SH-SY5Y (cell line): ENCODE data around the gene MKX.

Experiments used
- GATA2 ChIP-seq: IDR thresholded peaks from 2 replicates; pipeline ENCODE4 v1.6.1; 2011; ENCODE audit warnings: mild to moderate bottlenecking, low read depth, low read length
- GATA3 ChIP-seq: IDR thresholded peaks from 2 replicates; pipeline ENCODE4 v1.6.1; 2011; ENCODE audit warnings: low read depth, mild to moderate bottlenecking, low read length, moderate library complexity

The MKX gene

DNA sequence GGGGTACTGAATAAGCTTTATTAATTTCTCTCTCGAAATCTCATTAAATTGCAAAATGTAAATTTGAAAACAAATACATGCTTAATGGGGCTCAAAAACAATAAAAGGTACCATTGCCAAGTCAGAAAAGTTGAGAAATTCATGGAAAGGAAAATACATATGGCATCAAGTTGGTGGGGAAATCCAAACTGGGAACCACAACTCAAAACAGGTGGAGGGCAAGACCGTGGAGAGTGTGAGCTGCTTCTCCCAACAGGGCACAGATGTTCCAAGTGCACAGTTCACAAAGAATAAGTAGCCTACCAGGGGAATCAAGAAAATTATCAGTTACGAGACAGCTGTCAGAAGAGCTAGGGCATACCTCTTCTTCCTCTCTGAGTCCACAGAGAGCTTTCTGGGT is 26.6 kb downstream of the MKX start:
- no peak for TF ChIP-seq GATA2
- TF ChIP-seq GATA3, result no peak

DNA sequence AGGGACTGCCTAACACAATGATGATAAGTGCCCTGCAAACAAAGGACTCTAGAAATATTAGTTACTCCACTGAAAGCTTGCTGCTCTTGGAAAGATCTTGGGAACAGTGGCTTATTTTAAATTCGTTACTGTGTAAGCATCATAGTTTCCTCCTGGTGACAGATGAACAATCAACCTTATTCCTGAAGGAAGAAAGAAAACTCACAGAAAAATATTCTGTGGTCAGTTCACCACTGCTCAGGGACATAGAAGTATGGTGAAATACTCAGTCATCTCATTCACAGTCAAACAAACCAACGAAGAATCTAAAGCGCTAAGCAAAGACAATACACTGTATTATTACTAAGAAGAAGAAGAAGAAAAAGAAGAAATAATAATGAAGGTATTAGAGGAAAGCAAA is 27.8 kb downstream of the MKX start:
- no peak for TF ChIP-seq GATA2
- no peak for TF ChIP-seq GATA3

DNA sequence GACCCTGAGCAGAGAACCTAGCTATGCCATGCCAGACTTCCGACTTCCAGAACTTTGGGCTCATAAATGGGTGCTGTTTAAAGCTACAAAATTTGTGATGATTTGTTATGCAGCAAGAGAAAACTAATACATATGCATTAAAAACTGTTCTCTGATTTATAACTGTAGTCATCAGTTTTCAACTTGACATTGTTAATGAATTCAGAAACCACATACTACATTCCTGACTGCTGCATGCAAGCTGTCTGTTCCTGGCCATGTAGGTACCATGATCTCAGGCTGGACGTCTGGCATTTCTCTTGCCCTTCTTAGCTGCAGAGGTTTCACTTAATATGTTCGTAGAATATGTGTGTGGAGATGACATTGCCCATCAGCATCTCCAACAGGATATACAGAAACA is 28.4 kb downstream of the MKX start:
- no peak for TF ChIP-seq GATA2
- TF ChIP-seq GATA3, result no peak

DNA sequence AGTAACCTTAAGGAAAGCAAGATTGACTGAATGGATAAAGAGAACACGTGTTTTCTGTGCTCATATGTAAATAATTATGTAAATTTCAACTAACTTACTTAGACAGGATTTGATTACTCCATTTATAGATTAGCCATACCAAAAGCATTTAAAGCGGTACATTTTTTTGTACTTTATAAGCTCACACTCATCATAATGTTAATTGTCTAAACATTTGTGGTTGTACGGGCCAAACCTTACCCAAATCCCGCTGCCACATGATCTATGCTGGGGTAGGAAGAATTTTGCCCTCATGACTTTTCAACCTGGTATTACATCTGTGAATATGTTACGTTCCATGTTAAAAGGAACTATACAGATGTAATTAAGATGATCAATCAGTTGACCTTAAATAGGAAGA is 29.1 kb downstream of the MKX start:
- TF ChIP-seq GATA3, result no peak
- no peak for TF ChIP-seq GATA2

DNA sequence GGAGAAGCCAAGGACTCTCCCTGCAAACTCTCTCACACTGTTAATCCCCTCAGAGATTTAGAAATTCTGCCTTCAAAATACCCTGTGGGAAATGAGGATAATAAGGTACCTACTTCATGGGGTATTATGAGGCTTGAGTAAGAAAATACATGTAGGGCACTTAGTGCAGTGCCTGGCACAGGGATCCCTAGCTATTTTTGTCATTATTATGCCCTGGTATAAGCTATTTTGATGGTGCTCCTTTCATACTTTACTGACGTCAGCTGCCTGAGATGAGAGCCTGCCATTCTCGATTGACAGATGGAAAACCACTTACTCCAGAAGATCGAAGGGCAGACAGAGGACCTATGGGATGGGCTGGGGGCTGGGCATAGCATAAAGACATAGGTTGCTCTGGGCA is 30.1 kb downstream of the MKX start:
- TF ChIP-seq GATA2, result no peak
- TF ChIP-seq GATA3, result no peak

DNA sequence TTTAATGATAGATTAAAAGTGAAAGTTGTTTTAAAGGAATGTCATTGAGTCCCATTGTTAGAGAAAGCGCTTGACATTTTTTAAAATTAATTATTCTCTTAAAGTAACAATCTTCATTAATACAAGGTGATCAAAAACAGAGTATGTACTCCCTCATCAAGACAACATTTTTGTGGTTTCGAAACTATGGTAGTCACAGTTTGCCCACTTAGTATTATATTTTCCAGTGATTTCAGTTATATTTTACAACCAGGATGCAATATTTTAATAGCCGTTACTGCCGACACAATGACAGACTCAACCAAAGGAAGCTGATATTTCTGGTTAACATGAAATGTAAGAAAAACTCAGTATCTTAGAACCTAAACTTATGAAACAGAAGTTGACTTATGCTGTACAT is 31.3 kb downstream of the MKX start:
- no peak for TF ChIP-seq GATA3
- TF ChIP-seq GATA2, result no peak

DNA sequence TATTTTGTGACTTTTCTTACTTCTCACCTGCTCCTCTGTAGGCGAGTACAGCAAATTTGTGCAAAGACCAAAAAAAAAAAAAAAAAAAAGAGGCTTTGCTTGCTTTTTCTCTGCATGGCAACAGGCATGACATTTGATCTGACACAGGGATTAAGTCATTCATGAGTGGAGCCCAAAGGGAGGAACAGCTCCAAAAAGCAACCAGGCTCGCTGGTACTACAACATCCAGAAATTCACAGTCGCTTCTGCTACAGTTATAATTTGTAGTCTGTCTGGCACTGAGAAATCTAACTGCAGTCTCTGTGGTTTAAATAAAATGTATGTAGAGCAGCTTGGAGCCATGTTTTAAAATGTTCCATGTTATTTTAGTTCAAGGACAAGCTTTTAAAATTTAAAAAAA is 31.7 kb downstream of the MKX start:
- no peak for TF ChIP-seq GATA3
- no peak for TF ChIP-seq GATA2

DNA sequence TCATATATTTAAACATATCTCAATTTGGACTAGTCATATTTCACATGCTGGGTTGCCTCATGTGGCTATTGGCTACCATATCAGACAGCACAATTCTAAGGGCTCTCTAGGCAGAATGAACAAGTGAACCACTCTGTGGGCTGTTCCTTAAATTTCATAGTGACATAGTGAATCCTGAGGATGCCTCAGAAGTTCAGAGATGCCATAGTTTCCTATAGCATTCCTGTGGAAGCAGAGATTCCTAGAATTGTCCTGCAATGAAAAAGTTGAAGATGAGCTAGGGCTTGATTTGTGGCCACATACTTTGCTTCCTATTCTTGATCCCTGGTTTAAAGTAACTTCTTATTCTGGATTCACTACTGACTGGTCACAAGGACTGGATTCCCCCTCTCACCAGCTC is 35.6 kb downstream of the MKX start:
- no peak for TF ChIP-seq GATA2
- no peak for TF ChIP-seq GATA3

DNA sequence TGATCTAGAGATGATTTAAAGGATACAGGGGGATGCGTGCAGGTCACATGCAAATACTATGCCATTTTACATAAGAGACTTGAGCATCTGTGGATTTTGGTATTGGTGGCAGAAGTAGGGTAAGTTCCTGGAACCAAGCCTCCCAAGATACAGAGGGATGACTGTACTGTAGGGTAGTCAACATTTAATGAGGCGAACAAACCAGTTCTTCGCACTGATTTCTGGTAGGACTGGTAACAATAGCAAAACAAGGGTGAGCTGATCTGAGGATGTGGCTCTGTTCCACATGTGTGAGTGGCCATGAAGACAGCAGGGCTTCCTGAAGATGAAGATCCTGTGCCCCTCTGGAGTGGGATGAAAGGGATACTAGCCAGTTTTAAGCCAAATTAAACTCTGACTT is 36.3 kb downstream of the MKX start:
- no peak for TF ChIP-seq GATA2
- TF ChIP-seq GATA3, result no peak

DNA sequence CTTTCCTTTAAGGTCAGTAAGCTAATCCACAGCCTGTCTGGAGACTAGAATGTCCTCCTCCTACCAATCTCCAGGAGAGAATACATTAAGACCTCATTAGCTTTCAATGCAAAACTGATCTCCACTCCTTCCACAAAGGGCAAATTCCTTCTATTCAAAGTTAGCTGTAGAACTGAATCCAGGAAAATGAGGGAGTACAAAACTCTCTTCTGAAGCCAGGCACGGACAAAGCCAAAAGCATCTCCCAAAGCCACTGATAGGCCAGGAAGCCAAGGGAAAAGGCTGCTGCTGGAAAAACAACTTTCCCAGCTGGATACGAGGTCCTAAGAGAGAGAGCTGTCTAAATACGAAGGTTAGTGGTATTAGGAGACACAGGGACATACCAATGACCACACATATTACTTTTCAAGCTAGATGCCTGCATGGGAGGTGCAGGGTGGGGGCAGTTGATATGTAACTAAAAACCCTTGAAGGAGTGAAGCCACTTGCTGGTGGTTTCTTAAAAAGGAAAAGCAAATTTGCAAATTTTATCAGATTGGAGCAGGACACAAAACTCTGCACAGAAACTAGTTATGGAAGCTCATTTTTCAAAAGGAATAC is 43.6 kb downstream of the MKX start:
- TF ChIP-seq GATA2 (no peak), GATA3 (no peak)

DNA sequence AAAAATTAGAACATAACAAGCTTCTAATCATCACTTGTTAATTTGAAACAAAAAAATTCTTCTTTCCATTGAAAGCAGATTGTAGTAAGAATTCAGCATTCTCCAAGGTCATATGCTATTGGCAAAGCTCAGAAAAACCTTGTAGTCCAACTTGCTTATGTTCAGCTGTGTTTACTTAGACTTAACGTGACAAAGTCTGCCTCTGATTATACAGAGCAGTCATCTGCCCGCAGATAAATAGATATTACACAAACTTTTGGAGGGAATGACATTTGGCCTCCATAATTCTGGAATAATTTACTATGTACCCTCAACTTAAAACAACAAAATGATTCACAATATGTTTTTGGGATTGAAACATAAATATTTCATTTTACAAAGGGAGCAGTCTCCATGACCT is 45.8 kb downstream of the MKX start:
- no peak for TF ChIP-seq GATA3

DNA sequence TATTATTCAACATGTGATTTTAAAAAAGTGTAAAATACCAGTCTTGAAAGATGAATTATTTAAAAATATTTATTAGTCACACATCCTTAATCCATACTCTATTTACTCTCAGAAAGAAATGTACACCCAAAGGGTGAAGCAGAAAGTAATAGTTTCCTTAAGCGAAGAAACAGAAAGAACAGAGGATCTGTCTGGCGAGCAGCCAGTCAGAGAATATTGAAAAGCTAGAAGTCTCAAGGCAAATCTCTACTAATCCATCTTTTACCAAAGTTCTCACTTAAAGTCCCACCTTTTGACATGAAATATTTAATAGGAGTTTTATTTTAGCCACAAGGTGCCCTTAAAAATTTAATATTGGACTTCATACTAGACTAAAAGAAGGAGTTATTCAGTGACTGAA is 46.7 kb downstream of the MKX start:
- no peak for TF ChIP-seq GATA3
- TF ChIP-seq GATA2, result no peak

DNA sequence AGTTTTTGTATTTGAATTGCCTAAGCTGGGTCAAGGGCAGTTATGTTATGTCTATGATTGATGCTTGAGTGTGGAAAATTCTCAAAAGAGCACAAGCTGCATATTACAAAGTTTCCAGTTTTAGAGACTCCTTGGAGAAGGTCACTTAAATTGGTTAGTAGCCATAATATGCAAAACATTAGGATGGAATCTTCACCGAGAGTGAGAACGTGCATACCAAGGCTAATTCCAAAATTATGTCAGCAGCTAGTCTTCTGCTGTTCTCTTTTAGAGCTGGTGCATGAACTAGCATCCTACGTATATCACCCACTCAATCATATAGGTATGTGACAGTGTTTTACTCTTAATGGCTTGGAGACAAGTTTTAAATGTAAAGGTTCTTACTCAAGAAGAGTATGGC is 49.2 kb downstream of the MKX start:
- TF ChIP-seq GATA3 (no peak), GATA2 (no peak)

DNA sequence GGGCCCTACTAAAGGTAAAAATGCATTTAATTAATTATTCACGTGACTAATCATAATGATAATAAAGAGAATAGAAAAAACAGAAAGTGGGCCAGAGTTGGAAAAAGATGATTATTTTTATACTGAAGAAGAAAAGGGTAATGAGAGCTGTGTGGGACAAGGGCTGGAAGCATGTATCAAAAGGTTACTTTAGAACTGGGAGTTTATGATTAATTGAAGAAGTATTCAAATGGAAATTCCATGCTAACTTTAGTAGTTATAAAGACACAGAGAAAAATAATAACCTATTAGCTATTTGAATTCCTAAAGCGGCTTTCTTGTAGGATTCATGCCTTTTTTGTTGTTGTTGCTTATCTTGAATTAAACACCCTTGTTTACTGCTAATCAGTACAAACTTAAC is 49.9 kb downstream of the MKX start:
- no peak for TF ChIP-seq GATA3
- TF ChIP-seq GATA2, result no peak

DNA sequence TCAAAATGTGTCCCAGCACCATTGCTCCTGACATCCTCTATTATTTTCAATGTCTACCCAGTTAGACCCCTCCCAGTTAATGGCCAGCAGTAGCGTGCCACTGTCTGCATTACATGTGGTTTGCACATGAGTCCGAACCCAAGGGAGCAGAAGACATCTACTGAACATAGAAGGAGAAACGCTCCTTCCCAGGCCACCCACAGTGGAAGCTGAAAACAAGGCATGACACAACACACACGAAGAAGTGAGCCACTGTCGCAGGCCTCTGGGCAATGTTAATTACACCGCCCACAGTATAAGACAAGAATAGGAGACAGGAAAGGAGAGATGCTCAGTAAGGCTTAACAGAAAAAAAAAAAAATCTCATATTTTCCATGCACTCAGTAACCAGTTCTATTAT is 50.5 kb downstream of the MKX start:
- TF ChIP-seq GATA3, result no peak
- no peak for TF ChIP-seq GATA2

DNA sequence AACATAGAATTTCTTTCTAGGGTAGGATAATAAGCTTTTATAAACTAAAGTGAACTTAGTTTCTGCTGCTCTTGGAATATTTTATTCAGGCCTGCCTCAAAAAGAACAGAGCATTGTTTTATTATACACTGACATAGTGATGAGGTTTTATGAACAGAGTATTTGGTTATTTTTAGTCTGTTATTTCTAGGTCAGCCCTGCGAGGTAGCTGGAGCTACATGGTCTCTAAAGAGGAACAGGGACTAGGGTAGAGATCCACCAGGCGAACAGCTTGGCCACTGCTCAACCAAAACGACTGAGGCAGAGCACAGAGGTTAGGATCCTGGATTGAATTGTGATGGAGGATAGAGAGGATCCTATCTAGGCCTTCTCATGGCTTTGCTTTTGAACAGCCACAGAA is 53.0 kb downstream of the MKX start:
- no peak for TF ChIP-seq GATA3
- TF ChIP-seq GATA2, result no peak

DNA sequence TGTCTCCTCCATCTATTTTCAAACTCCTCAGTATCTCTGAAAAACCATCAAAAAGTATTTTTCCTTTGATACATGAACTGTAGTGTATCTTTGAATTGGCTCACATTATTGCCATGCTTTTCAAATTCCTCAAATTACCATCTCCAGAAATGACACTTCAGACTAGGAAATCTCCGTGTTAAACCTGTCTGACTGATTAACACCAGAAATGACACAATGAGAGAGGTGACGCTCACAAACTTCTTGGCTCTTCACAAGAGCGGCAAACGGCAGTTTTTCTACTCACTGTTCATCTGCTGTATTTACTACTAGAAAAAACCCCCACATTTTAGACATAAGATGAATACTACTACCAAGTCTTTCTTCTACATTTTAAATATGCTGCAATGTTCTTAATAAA is 56.6 kb downstream of the MKX start:
- TF ChIP-seq GATA2 (no peak), GATA3 (no peak)
